IPS DF 6.9 (cell line): ENCODE data around the gene DNAJC21.

Experiments
- DNase-seq: peaks from one replicate; pipeline ENCODE4 v3.0.0-alpha.2; 2013; ENCODE audit warnings: low read depth, low spot score
- H3K27ac ChIP-seq: one replicate; pipeline ENCODE4 v1.5.1; 2013; ENCODE audit warnings: low read length, control low read depth
- H3K27me3 ChIP-seq: 2 replicates; pipeline ENCODE4 v1.6.1; 2013; ENCODE audit warnings: mild to moderate bottlenecking, low read length; ENCODE audit not compliant: control insufficient read depth, insufficient read depth
- H3K36me3 ChIP-seq: 2 replicates; pipeline ENCODE4 v1.6.1; 2013; ENCODE audit warnings: low read length; ENCODE audit not compliant: control insufficient read depth, insufficient read depth
- H3K4me1 ChIP-seq: 2 replicates; pipeline ENCODE4 v1.6.1; 2013; ENCODE audit warnings: low read length; ENCODE audit not compliant: control insufficient read depth, insufficient read depth
- H3K4me3 ChIP-seq: 2 replicates; pipeline ENCODE4 v1.5.1; 2013; ENCODE audit warnings: mild to moderate bottlenecking, low read length
- H3K9me3 ChIP-seq: 2 replicates; pipeline ENCODE4 v1.6.1; 2013; ENCODE audit warnings: low read length, inconsistent platforms; ENCODE audit not compliant: control insufficient read depth, insufficient read depth
- WGBS: extraction: QIAGEN DNeasy Blood & Tissue Kit; methylation state at CpG from one replicate; pipeline ENCODE4 v1.1.7; 2013; ENCODE audit warnings: mixed read lengths, missing lambda C conversion rate; ENCODE audit not compliant: insufficient read length, insufficient coverage; 5-methylcytosine and 5-hydroxymethylcytosine counted together

The DNAJC21 gene

GRCh38 chr5:34929134-34929719 is at the start of gene DNAJC21:
TSS of gene DNAJC21 (plus strand) at chr5:34929559. CDS start at chr5:34929820, 261 bp downstream.
- no peaks in the 10 kb centered on the region for H3K9me3 ChIP-seq
- H3K4me3 ChIP-seq, result peak within 1 kb of the TSS; percentile 68
- WGBS, result no CpG with 5 or more reads among the region's 63 CpGs
- H3K4me1 ChIP-seq, result no peaks in the 10 kb centered on the region; the same call in 1 of the 2 replicates
- H3K27ac ChIP-seq, result no peak within 1 kb of the TSS
- H3K27me3 ChIP-seq, result no peaks in the 10 kb centered on the region
- peaks cover 2% of the 10 kb centered on the region; the same call in 1 of the 2 replicates for H3K36me3 ChIP-seq
- peak; percentile 84 for DNase-seq

GRCh38 chr5:34881246-34881645 is 48.1 kb upstream of the DNAJC21 start:
- Histone ChIP-seq H3K4me3 (no peak overlapping the region), H3K9me3 (no peaks in the 10 kb centered on the region), H3K4me1 (0 out of 2 replicates have a peak, but pooled peaks cover under 1% of the 10 kb centered on the region), H3K36me3 (no peaks in the 10 kb centered on the region), H3K27me3 (no peaks in the 10 kb centered on the region), H3K27ac (no peak overlapping the region)
- no peak for DNase-seq

- H3K4me3 ChIP-seq, result no peak overlapping the region
Measured at GRCh38 chr5:34886392-34887119, 42.8 kb upstream of the DNAJC21 start.

GRCh38 chr5:34889394-34889793 is 40.0 kb upstream of the DNAJC21 start:
- H3K4me1 ChIP-seq, result 0 out of 2 replicates have a peak, but pooled peaks cover 2% of the 10 kb centered on the region
- H3K27me3 ChIP-seq, result no peaks in the 10 kb centered on the region
- H3K36me3 ChIP-seq, result no peaks in the 10 kb centered on the region
- no peak overlapping the region for H3K27ac ChIP-seq
- no peak overlapping the region for H3K4me3 ChIP-seq
- no CpG with 5 or more reads among the region's 1 CpG for WGBS
- no peak for DNase-seq
- no peaks in the 10 kb centered on the region for H3K9me3 ChIP-seq

More at GRCh38 chr5:34886392-34887119, 42.8 kb upstream of the DNAJC21 start:
- H3K9me3 ChIP-seq, result no peaks in the 10 kb centered on the region
- no peak overlapping the region for H3K27ac ChIP-seq
- no CpG with 5 or more reads among the region's 3 CpGs for WGBS
- 0 out of 2 replicates have a peak, but pooled peaks cover 2% of the 10 kb centered on the region for H3K4me1 ChIP-seq
- no peak for DNase-seq
- H3K36me3 ChIP-seq, result no peaks in the 10 kb centered on the region
- H3K27me3 ChIP-seq, result no peaks in the 10 kb centered on the region

- H3K27ac ChIP-seq, result no peak overlapping the region
- H3K36me3 ChIP-seq, result no peaks in the 10 kb centered on the region
- H3K9me3 ChIP-seq, result no peaks in the 10 kb centered on the region
- no peaks in the 10 kb centered on the region for H3K4me1 ChIP-seq
- no peak overlapping the region for H3K4me3 ChIP-seq
- no CpG with 5 or more reads among the region's 5 CpGs for WGBS
- no peaks in the 10 kb centered on the region for H3K27me3 ChIP-seq
- DNase-seq, result no peak
Measured at GRCh38 chr5:34891981-34892380, 37.4 kb upstream of the DNAJC21 start.

- H3K36me3 ChIP-seq, result no peaks in the 10 kb centered on the region
- no peaks in the 10 kb centered on the region for H3K27me3 ChIP-seq
- H3K4me1 ChIP-seq, result no peaks in the 10 kb centered on the region
- no peak overlapping the region for H3K27ac ChIP-seq
- H3K4me3 ChIP-seq, result no peak overlapping the region
- WGBS, result no CpG with 5 or more reads among the region's 6 CpGs
- DNase-seq, result no peak
- no peaks in the 10 kb centered on the region for H3K9me3 ChIP-seq
Measured at GRCh38 chr5:34892414-34892813, 36.9 kb upstream of the DNAJC21 start.

GRCh38 chr5:34894716-34895115 is 34.6 kb upstream of the DNAJC21 start:
- no peak overlapping the region for H3K4me3 ChIP-seq
- no peaks in the 10 kb centered on the region for H3K9me3 ChIP-seq
- no peaks in the 10 kb centered on the region for H3K36me3 ChIP-seq
- WGBS, result no CpG with 5 or more reads among the region's 1 CpG
- DNase-seq, result no peak
- no peak overlapping the region for H3K27ac ChIP-seq
- no peaks in the 10 kb centered on the region for H3K27me3 ChIP-seq
- no peaks in the 10 kb centered on the region for H3K4me1 ChIP-seq

GRCh38 chr5:34895641-34896419 is 33.5 kb upstream of the DNAJC21 start:
- no peak for DNase-seq
- no peaks in the 10 kb centered on the region for H3K36me3 ChIP-seq
- no CpG with 5 or more reads among the region's 2 CpGs for WGBS

GRCh38 chr5:34897646-34898045 is 31.7 kb upstream of the DNAJC21 start:
- Histone ChIP-seq H3K27ac (no peak overlapping the region), H3K4me3 (no peak overlapping the region), H3K36me3 (no peaks in the 10 kb centered on the region), H3K4me1 (no peaks in the 10 kb centered on the region), H3K27me3 (no peaks in the 10 kb centered on the region), H3K9me3 (no peaks in the 10 kb centered on the region)
- DNase-seq, result no peak

More at GRCh38 chr5:34895641-34896419, 33.5 kb upstream of the DNAJC21 start:
- Histone ChIP-seq H3K9me3 (no peaks in the 10 kb centered on the region), H3K27me3 (no peaks in the 10 kb centered on the region), H3K4me1 (no peaks in the 10 kb centered on the region), H3K4me3 (no peak overlapping the region), H3K27ac (no peak overlapping the region)

GRCh38 chr5:34898258-34898895 is 31.0 kb upstream of the DNAJC21 start:
- peak; percentile 58 for DNase-seq
- H3K4me1 ChIP-seq, result no peaks in the 10 kb centered on the region
- WGBS, result no CpG with 5 or more reads among the region's 3 CpGs
- H3K27ac ChIP-seq, result no peak overlapping the region
- no peaks in the 10 kb centered on the region for H3K9me3 ChIP-seq
- H3K27me3 ChIP-seq, result no peaks in the 10 kb centered on the region
- H3K36me3 ChIP-seq, result no peaks in the 10 kb centered on the region
- no peak overlapping the region for H3K4me3 ChIP-seq
